GM19397 (cell line): ENCODE data around the gene GLIPR1L2.
"Not testable (repeated sequence)": the region's sequence is repeated elsewhere in the genome, so short reads cannot be mapped to it uniquely, and the experiment has no call there.

Experiments used
- ATAC-seq: cut with Tn5 transposase; IDR thresholded peaks from one replicate; pipeline ENCODE4 v1.9.1; 2021; ENCODE audit warnings: mild to moderate bottlenecking, moderate library complexity; ENCODE audit not compliant: unreplicated experiment

Gene GLIPR1L2

GRCh38 chr12:75390899-75391538 is at the start of gene GLIPR1L2:
Gene GLIPR1L2 (plus strand): TSS chr12:75391089. CDS start chr12:75391117, 28 bp downstream.
- peak; percentile 99 for ATAC-seq

- ATAC-seq, result no peak
These were observed 49.0 kb upstream of the GLIPR1L2 start for GRCh38 chr12:75341873-75342272.

- ATAC-seq, result no peak
These were observed 45.4 kb upstream of the GLIPR1L2 start for GRCh38 chr12:75345531-75345930.

- not testable (repeated sequence) for ATAC-seq
These were observed 44.7 kb upstream of the GLIPR1L2 start for GRCh38 chr12:75346215-75346614.

- ATAC-seq, result no peak
These were observed 40.9 kb upstream of the GLIPR1L2 start for GRCh38 chr12:75349946-75350345.

GRCh38 chr12:75350413-75350812 is 40.5 kb upstream of the GLIPR1L2 start:
- ATAC-seq, result no peak

- no peak for ATAC-seq
These were observed 36.9 kb upstream of the GLIPR1L2 start for GRCh38 chr12:75354011-75354410.

- ATAC-seq, result no peak
These were observed 30.0 kb upstream of the GLIPR1L2 start for GRCh38 chr12:75360920-75361319.

- ATAC-seq, result no peak
These were observed 29.5 kb upstream of the GLIPR1L2 start for GRCh38 chr12:75361408-75361807.

GRCh38 chr12:75364919-75365318 is 26.0 kb upstream of the GLIPR1L2 start:
- ATAC-seq, result no peak

- peak; percentile 61 for ATAC-seq
These were observed 24.3 kb upstream of the GLIPR1L2 start for GRCh38 chr12:75366629-75367028.

- no peak for ATAC-seq
These were observed 15.9 kb upstream of the GLIPR1L2 start for GRCh38 chr12:75374971-75375370.

GRCh38 chr12:75378354-75378753 is 12.5 kb upstream of the GLIPR1L2 start:
- ATAC-seq, result no peak

- ATAC-seq, result no peak
These were observed 1.8 kb upstream of the GLIPR1L2 start for GRCh38 chr12:75389061-75389460.

GRCh38 chr12:75389706-75390105 is 1.2 kb upstream of the GLIPR1L2 start:
- no peak for ATAC-seq

GRCh38 chr12:75390156-75390898 is 562 bp upstream of the GLIPR1L2 start:
- ATAC-seq, result no peak

GRCh38 chr12:75404231-75404630 is 13.3 kb downstream of the GLIPR1L2 start:
- no peak for ATAC-seq

GRCh38 chr12:75407683-75408082 is 16.8 kb downstream of the GLIPR1L2 start:
- no peak for ATAC-seq

GRCh38 chr12:75409830-75410229 is 18.9 kb downstream of the GLIPR1L2 start:
- ATAC-seq, result no peak

- no peak for ATAC-seq
These were observed 23.8 kb downstream of the GLIPR1L2 start for GRCh38 chr12:75414671-75415070.

- ATAC-seq, result no peak
These were observed 29.0 kb downstream of the GLIPR1L2 start for GRCh38 chr12:75419841-75420240.

- no peak for ATAC-seq
These were observed 36.6 kb downstream of the GLIPR1L2 start for GRCh38 chr12:75427491-75427890.
